HepG2 (cell line): ENCODE data around the gene MCF2L. TPM values are rescaled to one million over a fixed set of nuclear protein-coding genes. Genes with fewer than 3 reads are reported as not detected.

Experiments
- CEBPB ChIP-seq: IDR thresholded peaks from 2 replicates; pipeline ENCODE4 v1.6.1; 2011; ENCODE audit warnings: low read depth, low read length, improper control_type of control experiment, borderline replicate concordance
- CHCHD3 ChIP-seq: sonication (generic); formaldehyde crosslinking; IDR thresholded peaks from 2 replicates; pipeline ENCODE4 v1.8.0; 2022; ENCODE audit warnings: mild to moderate bottlenecking, missing genetic modification reagents, moderate library complexity
- ERF ChIP-seq: IDR thresholded peaks from 2 replicates; pipeline ENCODE4 v1.6.1; 2018; ENCODE audit warnings: missing biosample characterization, missing genetic modification reagents
- FLYWCH1 ChIP-seq: sonication (generic); formaldehyde crosslinking; IDR thresholded peaks from 2 replicates; pipeline ENCODE4 v1.8.1; 2023; ENCODE audit warnings: mild to moderate bottlenecking, missing genetic modification reagents
- JUNB ChIP-seq: sonication (generic); formaldehyde crosslinking; IDR thresholded peaks from 2 replicates; pipeline ENCODE4 v1.8.0; 2022; ENCODE audit warnings: missing genetic modification reagents, mild to moderate bottlenecking, borderline replicate concordance
- KLF16 ChIP-seq, 2 experiments: sonication (generic) in 1 of 2; formaldehyde crosslinking in 1 of 2; IDR thresholded peaks; 2 replicates each; pipeline versions ENCODE4 v1.6.1 to v1.8.0; 2016 to 2023; ENCODE audit warnings: missing genetic modification reagents in 2 of 2, missing compliant biosample characterization in 1 of 2
- NFIC ChIP-seq: IDR thresholded peaks from 2 replicates; pipeline ENCODE4 v1.6.1; 2012; ENCODE audit warnings: mild to moderate bottlenecking, low read length, inconsistent platforms
- TGIF2 ChIP-seq: IDR thresholded peaks from 2 replicates; pipeline ENCODE4 v1.6.1; 2016; ENCODE audit warnings: control low read depth, missing compliant biosample characterization
- TMF1 ChIP-seq: sonication (generic); formaldehyde crosslinking; IDR thresholded peaks from 2 replicates; pipeline ENCODE4 v1.8.1; 2022; ENCODE audit warnings: low read depth, missing genetic modification reagents
- ZBTB7A ChIP-seq: sonication (generic); formaldehyde crosslinking; IDR thresholded peaks from 2 replicates; pipeline ENCODE4 v1.8.0; 2022; ENCODE audit warnings: mild to moderate bottlenecking, missing genetic modification reagents
- ZNF121 ChIP-seq: sonication (generic); formaldehyde crosslinking; IDR thresholded peaks from 2 replicates; pipeline ENCODE4 v1.5.0; 2020; ENCODE audit warnings: mild to moderate bottlenecking, missing genetic modification reagents
- ZNF230 ChIP-seq: sonication (generic); formaldehyde crosslinking; IDR thresholded peaks from 2 replicates; pipeline ENCODE4 v1.4.0; 2020; ENCODE audit warnings: mild to moderate bottlenecking, missing genetic modification reagents
- ZNF431 ChIP-seq: sonication (generic); formaldehyde crosslinking; IDR thresholded peaks from 2 replicates; pipeline ENCODE4 v1.9.0; 2022; ENCODE audit warnings: missing genetic modification reagents, low read depth, mild to moderate bottlenecking, borderline replicate concordance
- ZNF629 ChIP-seq: sonication (generic); formaldehyde crosslinking; conservative IDR thresholded peaks from 2 replicates; pipeline ENCODE4 v1.5.0; 2020; ENCODE audit warnings: missing genetic modification reagents
- ZNF776 ChIP-seq: sonication (generic); formaldehyde crosslinking; IDR thresholded peaks from 2 replicates; pipeline ENCODE4 v1.4.0; 2020; ENCODE audit warnings: mild to moderate bottlenecking, missing genetic modification reagents
- polyA plus RNA-seq, 8 experiments: library from polyadenylated mRNA; depleted of rRNA in 3 of 8; stranded (reverse) in 7 of 8; unstranded in 1 of 8; fragments of >200 nt; fragmentation: Illumina TruSeq in 4 of 8; extraction: Trizol in 4 of 8; gene quantifications; 2 replicates each; pipeline versions ENCODE4 v1.2.1 to v1.2.3, GENCODE V29; 2011 to 2016; ENCODE audit warnings: low read depth in 4 of 8, missing spikeins in 1 of 8, mixed read lengths in 1 of 8; ENCODE audit not compliant: insufficient read depth in 1 of 8
- total RNA-seq, 5 experiments: library from RNA; depleted of rRNA; stranded (reverse); fragments of >200 nt; fragmentation: Illumina TruSeq; extraction: Trizol; gene quantifications; 2 replicates each; pipeline ENCODE4 v1.2.3, GENCODE V29; 2016; ENCODE audit warnings: low read depth in 1 of 5
- TF ChIP-seq, protein P1 (sequence below): sonication (generic); formaldehyde crosslinking; IDR thresholded peaks from 2 replicates; pipeline ENCODE4 v1.4.0; 2020; ENCODE audit warnings: mild to moderate bottlenecking, missing genetic modification reagents
- TF ChIP-seq, protein P2 (sequence below): sonication (generic); formaldehyde crosslinking; IDR thresholded peaks from 2 replicates; pipeline ENCODE4 v1.4.0; 2020; ENCODE audit warnings: mild to moderate bottlenecking, missing genetic modification reagents, borderline replicate concordance

MCF2L gene
- total and polyA plus RNA-seq, 2 of the 13 experiments (the other 11 are each of a cell fraction or from before 2014, with no cell fraction given): 19.4 to 28.4 TPM

DNA sequence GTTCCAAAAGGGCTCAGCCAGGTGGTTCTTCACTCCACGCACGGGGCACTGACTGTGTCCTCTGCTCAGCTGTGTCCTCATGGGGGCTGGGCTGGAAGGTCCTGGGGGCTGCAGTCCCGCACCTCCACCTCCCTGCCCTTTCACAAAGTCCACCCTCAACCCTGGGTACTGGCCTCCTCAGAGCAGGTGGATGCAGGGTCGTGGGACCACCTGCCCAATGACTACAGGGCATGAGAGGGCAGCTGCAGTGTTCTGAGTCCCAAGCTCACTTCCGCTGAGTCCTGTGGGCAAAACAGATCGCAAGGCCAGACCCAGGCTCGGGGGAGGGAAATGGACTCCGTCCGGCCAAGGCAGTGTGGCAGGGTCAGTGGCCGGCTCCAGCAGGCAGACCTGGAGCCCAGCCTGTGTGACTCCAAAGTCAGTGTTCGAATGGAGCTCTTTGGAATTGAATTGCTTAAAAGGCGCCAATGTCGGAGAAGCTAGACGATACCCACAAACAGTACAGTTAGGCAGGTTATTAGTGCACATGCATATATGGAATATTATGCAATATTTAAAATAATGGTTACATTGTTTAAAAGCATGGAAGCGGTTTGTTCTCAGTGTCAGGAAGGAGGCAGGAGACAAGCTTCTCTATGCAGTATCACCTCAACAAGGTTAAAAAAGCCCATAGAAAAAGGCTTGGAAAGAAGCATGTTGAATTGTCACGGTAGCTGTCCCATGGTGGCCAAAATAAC lies 54.8 kb downstream of the MCF2L start (continued):
- no peak for TF ChIP-seq NFIC
- TF ChIP-seq ZBTB7A (CRISPR knock-in tag): peak; percentile 99
- TF ChIP-seq JUNB: 0 out of 2 replicates have a peak, but pooled peaks have one; percentile 31
- TF ChIP-seq ZNF431 (CRISPR knock-in tag): 0 out of 2 replicates have a peak, but pooled peaks have one; percentile 53
- 0 out of 4 replicates have a peak, but pooled peaks of 1 of the 2 experiments have one; percentile 26 for TF ChIP-seq KLF16 (CRISPR knock-in tag; IDR thresholded peaks at IDR 0.05)
- TF ChIP-seq TMF1 (CRISPR knock-in tag): peak; percentile 57; the same call in 1 of the 2 replicates
- peak; percentile 59 for TF ChIP-seq ZNF121 (CRISPR knock-in tag)
- no peak for TF ChIP-seq FLYWCH1 (CRISPR knock-in tag)
- TF ChIP-seq TGIF2 (CRISPR knock-in tag): peak; percentile 32; the same call in 1 of the 2 replicates
- TF ChIP-seq ZNF230 (CRISPR knock-in tag): peak; percentile 46; the same call in 1 of the 2 replicates
- no peak for TF ChIP-seq ZNF629
- no peak for TF ChIP-seq CHCHD3
- TF ChIP-seq, protein P1, sequence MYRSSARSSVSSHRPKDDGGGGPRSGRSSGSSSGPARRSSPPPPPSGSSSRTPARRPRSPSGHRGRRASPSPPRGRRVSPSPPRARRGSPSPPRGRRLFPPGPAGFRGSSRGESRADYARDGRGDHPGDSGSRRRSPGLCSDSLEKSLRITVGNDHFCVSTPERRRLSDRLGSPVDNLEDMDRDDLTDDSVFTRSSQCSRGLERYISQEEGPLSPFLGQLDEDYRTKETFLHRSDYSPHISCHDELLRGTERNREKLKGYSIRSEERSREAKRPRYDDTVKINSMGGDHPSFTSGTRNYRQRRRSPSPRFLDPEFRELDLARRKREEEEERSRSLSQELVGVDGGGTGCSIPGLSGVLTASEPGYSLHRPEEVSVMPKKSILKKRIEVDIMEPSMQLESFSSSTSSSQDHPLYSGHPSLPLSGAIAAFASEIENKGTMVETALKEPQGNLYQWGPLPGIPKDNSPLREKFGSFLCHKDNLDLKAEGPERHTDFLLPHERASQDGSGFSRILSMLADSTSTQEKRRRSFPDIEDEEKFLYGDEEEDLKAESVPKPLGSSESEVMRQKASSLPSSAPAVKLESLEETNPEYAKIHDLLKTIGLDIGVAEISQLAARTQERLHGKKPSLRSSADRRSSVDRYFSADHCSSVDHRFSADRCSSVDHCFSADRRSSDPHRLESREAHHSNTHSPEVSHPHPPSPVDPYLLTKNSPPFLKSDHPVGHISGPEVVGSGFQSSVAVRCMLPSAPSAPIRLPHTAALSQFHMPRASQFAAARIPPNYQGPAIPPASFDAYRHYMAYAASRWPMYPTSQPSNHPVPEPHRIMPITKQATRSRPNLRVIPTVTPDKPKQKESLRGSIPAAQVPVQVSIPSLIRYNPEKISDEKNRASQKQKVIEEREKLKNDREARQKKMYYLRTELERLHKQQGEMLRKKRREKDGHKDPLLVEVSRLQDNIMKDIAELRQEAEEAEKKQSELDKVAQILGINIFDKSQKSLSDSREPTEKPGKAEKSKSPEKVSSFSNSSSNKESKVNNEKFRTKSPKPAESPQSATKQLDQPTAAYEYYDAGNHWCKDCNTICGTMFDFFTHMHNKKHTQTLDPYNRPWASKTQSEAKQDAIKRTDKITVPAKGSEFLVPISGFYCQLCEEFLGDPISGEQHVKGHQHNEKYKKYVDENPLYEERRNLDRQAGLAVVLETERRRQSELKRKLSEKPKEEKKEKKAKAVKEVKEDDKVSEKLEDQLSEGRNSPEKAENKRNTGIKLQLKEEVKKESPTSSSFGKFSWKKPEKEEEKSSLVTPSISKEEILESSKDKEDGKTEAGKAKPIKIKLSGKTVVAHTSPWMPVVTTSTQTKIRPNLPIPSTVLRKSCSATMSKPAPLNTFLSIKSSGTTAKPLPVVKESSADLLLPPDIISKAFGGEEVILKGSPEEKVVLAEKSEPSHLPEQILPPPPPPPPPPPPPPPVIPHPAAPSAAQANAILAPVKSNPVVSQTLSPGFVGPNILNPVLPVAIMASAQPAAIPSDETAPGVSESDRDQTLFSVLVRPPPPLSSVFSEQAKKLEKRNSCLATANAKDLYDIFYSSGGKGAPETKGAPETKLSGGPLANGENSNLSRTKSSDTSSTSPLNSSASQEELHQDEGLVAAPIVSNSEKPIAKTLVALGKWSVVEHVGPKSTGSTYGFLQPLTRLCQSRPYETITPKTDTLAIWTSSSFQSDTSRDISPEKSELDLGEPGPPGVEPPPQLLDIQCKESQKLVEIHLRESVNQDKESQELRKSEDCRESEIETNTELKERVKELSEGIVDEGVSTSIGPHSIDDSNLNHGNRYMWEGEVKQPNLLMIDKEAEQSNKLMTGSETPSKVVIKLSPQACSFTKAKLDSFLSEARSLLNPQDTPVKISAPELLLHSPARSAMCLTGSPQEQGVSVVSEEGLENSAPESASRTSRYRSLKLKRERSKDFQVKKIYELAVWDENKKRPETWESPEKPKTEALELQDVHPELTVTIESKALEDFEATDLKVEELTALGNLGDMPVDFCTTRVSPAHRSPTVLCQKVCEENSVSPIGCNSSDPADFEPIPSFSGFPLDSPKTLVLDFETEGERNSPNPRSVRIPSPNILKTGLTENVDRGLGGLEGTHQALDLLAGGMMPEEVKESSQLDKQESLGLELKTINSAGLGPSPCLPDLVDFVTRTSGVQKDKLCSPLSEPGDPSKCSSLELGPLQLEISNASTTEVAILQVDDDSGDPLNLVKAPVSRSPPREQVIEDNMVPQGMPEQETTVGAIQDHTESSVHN (CRISPR knock-in tag): no peak
- TF ChIP-seq, protein P2, sequence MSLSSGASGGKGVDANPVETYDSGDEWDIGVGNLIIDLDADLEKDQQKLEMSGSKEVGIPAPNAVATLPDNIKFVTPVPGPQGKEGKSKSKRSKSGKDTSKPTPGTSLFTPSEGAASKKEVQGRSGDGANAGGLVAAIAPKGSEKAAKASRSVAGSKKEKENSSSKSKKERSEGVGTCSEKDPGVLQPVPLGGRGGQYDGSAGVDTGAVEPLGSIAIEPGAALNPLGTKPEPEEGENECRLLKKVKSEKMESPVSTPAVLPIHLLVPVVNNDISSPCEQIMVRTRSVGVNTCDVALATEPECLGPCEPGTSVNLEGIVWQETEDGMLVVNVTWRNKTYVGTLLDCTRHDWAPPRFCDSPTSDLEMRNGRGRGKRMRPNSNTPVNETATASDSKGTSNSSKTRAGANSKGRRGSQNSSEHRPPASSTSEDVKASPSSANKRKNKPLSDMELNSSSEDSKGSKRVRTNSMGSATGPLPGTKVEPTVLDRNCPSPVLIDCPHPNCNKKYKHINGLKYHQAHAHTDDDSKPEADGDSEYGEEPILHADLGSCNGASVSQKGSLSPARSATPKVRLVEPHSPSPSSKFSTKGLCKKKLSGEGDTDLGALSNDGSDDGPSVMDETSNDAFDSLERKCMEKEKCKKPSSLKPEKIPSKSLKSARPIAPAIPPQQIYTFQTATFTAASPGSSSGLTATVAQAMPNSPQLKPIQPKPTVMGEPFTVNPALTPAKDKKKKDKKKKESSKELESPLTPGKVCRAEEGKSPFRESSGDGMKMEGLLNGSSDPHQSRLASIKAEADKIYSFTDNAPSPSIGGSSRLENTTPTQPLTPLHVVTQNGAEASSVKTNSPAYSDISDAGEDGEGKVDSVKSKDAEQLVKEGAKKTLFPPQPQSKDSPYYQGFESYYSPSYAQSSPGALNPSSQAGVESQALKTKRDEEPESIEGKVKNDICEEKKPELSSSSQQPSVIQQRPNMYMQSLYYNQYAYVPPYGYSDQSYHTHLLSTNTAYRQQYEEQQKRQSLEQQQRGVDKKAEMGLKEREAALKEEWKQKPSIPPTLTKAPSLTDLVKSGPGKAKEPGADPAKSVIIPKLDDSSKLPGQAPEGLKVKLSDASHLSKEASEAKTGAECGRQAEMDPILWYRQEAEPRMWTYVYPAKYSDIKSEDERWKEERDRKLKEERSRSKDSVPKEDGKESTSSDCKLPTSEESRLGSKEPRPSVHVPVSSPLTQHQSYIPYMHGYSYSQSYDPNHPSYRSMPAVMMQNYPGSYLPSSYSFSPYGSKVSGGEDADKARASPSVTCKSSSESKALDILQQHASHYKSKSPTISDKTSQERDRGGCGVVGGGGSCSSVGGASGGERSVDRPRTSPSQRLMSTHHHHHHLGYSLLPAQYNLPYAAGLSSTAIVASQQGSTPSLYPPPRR (CRISPR knock-in tag): peak; percentile 64
- no peak for TF ChIP-seq ERF (CRISPR knock-in tag)
- TF ChIP-seq ZNF776: no peak
- peak; percentile 67 for TF ChIP-seq CEBPB
